DND-41 (cell line): ENCODE measurements around the gene SMARCC1.
A peak's percentile ranks its signal among the peaks of the same experiment; 100 is the strongest.
"Not testable (repeated sequence)": the region's sequence is repeated elsewhere in the genome, so short reads cannot be mapped to it uniquely, and the experiment has no call there.

Experiments
- ATAC-seq: fragments of 200-7000 bp; cut with Tn5 transposase; 3 replicates; pipeline ENCODE4 v1.9.1; 2021; ENCODE audit warnings: low read depth; ENCODE audit not compliant: insufficient read depth
- DNase-seq: peaks from one replicate; pipeline ENCODE4 v3.0.0-alpha.2; 2020
- H2AFZ ChIP-seq: 2 replicates; pipeline ENCODE4 v1.6.0; 2012; ENCODE audit warnings: low read depth, low read length
- H3K27ac ChIP-seq: 2 replicates; pipeline ENCODE4 v1.5.1; 2012; ENCODE audit warnings: low read length, inconsistent platforms
- H3K27me3 ChIP-seq: fragments of 200-600 bp; sonication (generic); 2 replicates; pipeline ENCODE4 v1.6.0; 2012; ENCODE audit warnings: low read length, mild to moderate bottlenecking, inconsistent platforms; ENCODE audit not compliant: insufficient read depth, poor library complexity
- H3K36me3 ChIP-seq: 2 replicates; pipeline ENCODE4 v1.5.1; 2012; ENCODE audit warnings: low read length, inconsistent platforms; ENCODE audit not compliant: insufficient read depth
- H3K4me1 ChIP-seq: 2 replicates; pipeline ENCODE4 v1.5.1; 2012; ENCODE audit warnings: mild to moderate bottlenecking, low read length; ENCODE audit not compliant: insufficient read depth
- H3K4me2 ChIP-seq: 2 replicates; pipeline ENCODE4 v1.6.0; 2012; ENCODE audit warnings: mild to moderate bottlenecking, moderate library complexity, low read length, inconsistent platforms; ENCODE audit not compliant: insufficient read depth
- H3K4me3 ChIP-seq, 2 experiments: fragments of 200-600 bp in 1 of 2; shearing (Covaris generic) in 1 of 2; 2 replicates each; pipeline ENCODE4 v1.5.1; 2012 to 2016; ENCODE audit warnings: inconsistent platforms in 2 of 2, low read length in 2 of 2, mild to moderate bottlenecking in 2 of 2, low read depth in 1 of 2, moderate library complexity in 1 of 2
- H3K79me2 ChIP-seq: 2 replicates; pipeline ENCODE4 v1.6.0; 2012; ENCODE audit warnings: low read length, inconsistent platforms; ENCODE audit not compliant: insufficient read depth
- H3K9ac ChIP-seq: 2 replicates; pipeline ENCODE4 v1.6.0; 2012; ENCODE audit warnings: low read depth, mild to moderate bottlenecking, inconsistent platforms, low read length, moderate library complexity
- H3K9me3 ChIP-seq: 2 replicates; pipeline ENCODE4 v1.5.1; 2012; ENCODE audit warnings: low read length, moderate library complexity, mild to moderate bottlenecking, inconsistent platforms; ENCODE audit not compliant: insufficient read depth, severe bottlenecking
- H4K20me1 ChIP-seq: 2 replicates; pipeline ENCODE4 v1.6.0; 2012; ENCODE audit warnings: low read length; ENCODE audit not compliant: insufficient read depth
- CTCF ChIP-seq: IDR thresholded peaks from 2 replicates; pipeline ENCODE4 v1.5.1; 2012; ENCODE audit warnings: borderline replicate concordance, low read length, moderate library complexity, mild to moderate bottlenecking; ENCODE audit not compliant: poor library complexity, severe bottlenecking; ENCODE audit errors: extremely low read depth
- EZH2 ChIP-seq: IDR thresholded peaks from 3 replicates; pipeline ENCODE4 v1.6.1; 2012; ENCODE audit warnings: borderline replicate concordance, low read depth, mild to moderate bottlenecking, moderate library complexity, low read length, inconsistent platforms; ENCODE audit not compliant: severe bottlenecking

SMARCC1 gene

DNA sequence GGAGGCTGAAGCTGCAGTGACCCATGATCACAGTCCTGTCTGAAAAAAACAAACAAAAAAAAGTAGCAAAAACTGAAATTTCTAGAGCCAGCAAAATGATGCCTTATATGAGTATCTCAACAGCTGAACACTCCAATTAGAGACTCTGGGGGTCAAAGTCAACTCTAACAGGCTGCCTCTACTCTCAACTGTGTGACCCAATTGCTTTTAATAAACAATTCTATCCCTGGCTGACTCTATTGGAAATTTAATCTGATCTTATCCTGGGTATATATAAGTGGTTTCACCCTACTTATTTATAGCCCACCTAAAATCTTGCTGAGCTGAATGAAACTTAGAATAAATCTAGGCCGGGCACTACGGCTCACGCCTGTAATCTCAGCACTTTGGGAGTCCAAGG is 29.0 kb downstream of the SMARCC1 start:
- H3K4me2 ChIP-seq, result no peak overlapping the region
- DNase-seq (no peak), ATAC-seq (no peak)
- H2AFZ ChIP-seq, result no peak overlapping the region
- no peaks in the 10 kb centered on the region for H3K9me3 ChIP-seq
- H3K27me3 ChIP-seq, result no peaks in the 10 kb centered on the region
- no peak overlapping the region for H3K9ac ChIP-seq
- H3K4me3 ChIP-seq, result no peak overlapping the region
- TF ChIP-seq EZH2, result no peak
- TF ChIP-seq CTCF, result no peak
- H3K4me1 ChIP-seq, result no peaks in the 10 kb centered on the region
- H4K20me1 ChIP-seq, result peaks cover 28% of the 10 kb centered on the region
- H3K27ac ChIP-seq, result no peak overlapping the region
- peaks cover 68% of the 10 kb centered on the region for H3K36me3 ChIP-seq
- peaks cover 98% of the 10 kb centered on the region for H3K79me2 ChIP-seq

DNA sequence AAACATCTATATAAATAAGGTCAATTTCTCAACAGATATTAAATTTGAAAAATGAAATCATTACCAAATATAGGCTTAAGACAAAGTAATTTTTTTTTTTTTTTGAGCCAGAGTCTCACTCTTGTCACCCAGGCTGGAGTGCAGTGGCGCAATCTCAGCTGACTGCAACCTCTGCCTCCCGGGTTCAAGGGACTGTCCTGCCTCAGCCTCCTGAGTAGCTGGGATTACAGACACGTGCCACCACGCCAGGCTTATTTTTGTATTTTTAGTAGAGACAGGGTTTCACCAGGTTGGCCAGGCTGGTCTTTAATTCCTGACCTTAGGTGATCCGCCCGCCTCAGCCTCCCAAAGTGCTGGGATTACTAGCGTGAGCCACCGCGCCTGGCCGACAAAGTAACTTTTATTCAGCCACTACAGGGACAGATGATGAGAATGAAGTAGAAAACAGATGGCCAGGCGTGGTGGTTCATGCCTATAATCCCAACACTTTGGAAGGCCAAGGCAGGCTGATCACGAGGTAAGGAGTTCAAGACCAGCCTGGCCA is 30.8 kb downstream of the SMARCC1 start:
- not testable (repeated sequence) for ATAC-seq, H3K9me3 ChIP-seq, DNase-seq, H3K27ac ChIP-seq, H3K4me2 ChIP-seq, H2AFZ ChIP-seq, H3K4me3 ChIP-seq, H3K9ac ChIP-seq, H3K27me3 ChIP-seq, H3K4me1 ChIP-seq
- Histone ChIP-seq H3K36me3 (peaks cover 67% of the 10 kb centered on the region), H3K79me2 (peaks cover 98% of the 10 kb centered on the region), H4K20me1 (peaks cover 32% of the 10 kb centered on the region)

GRCh38 chr3:47747558-47747957 is 34.1 kb downstream of the SMARCC1 start:
- Histone ChIP-seq H3K9ac (no peak overlapping the region), H3K4me2 (no peak overlapping the region)

DNA sequence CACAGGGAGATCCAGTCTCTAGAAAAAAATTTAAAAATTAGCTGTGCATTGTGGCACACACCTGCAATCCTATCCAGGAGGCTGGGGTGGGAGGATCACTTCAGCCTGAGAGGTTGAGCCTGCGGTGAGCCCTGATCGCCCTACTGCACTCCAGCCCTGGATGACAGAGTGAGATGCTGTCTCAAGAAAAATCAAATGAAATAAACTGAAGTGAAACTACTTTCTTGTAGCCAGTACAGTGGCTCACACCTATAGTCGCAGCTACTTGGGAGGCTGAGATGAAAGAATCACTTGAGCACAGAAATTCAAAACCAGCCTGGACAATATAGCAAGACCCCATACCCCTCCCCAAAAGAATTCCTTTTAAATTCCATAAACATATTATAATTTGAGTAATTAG is 35.4 kb downstream of the SMARCC1 start:
- Histone ChIP-seq H3K36me3 (peaks cover 79% of the 10 kb centered on the region), H2AFZ (no peak overlapping the region), H3K27ac (no peak overlapping the region), H3K9ac (no peak overlapping the region), H3K79me2 (peaks cover 98% of the 10 kb centered on the region), H3K4me2 (no peak overlapping the region), H3K4me1 (no peaks in the 10 kb centered on the region), H3K9me3 (no peaks in the 10 kb centered on the region), H4K20me1 (peaks cover 45% of the 10 kb centered on the region), H3K4me3 (no peak overlapping the region), H3K27me3 (no peaks in the 10 kb centered on the region)
- 0 out of 3 replicates have a peak, but pooled peaks have one; percentile 22 for ATAC-seq
- TF ChIP-seq EZH2 (no peak), CTCF (no peak)
- DNase-seq, result no peak

More at GRCh38 chr3:47747558-47747957, 34.1 kb downstream of the SMARCC1 start:
- Histone ChIP-seq H4K20me1 (peaks cover 37% of the 10 kb centered on the region), H2AFZ (no peak overlapping the region), H3K27ac (no peak overlapping the region), H3K36me3 (peaks cover 75% of the 10 kb centered on the region), H3K4me3 (no peak overlapping the region), H3K9me3 (no peaks in the 10 kb centered on the region), H3K27me3 (no peaks in the 10 kb centered on the region), H3K79me2 (peaks cover 98% of the 10 kb centered on the region), H3K4me1 (no peaks in the 10 kb centered on the region)
- TF ChIP-seq CTCF (no peak), EZH2 (no peak)
- no peak for ATAC-seq
- DNase-seq, result no peak
